ENCODE measurements around the gene PCNX2.
A peak's percentile ranks its signal among the peaks of the same experiment; 100 is the strongest.
"Not testable (repeated sequence)": the region's sequence is repeated elsewhere in the genome, so short reads cannot be mapped to it uniquely, and the experiment has no call there.

Gene PCNX2

DNA sequence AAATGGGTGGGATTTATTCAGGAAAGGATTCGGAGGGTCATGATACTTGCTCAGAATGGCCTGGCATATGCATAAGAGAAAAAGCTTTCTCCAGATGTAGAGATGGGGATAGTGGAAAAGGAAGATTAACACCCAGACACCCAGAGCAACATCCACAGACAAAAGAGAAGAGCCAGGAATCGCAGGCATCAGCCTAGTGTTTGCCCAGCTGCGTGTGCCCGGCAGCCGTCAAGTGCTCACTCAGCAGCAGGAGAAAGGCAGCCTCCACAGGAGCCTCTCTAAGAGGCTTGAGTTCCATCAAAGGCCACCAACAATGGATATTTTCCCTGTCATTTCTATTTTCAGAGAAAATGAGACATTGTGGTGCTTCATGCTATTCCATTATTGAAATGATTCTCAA is 290.4 kb downstream of the PCNX2 start:
- no peak for DNase-seq

DNA sequence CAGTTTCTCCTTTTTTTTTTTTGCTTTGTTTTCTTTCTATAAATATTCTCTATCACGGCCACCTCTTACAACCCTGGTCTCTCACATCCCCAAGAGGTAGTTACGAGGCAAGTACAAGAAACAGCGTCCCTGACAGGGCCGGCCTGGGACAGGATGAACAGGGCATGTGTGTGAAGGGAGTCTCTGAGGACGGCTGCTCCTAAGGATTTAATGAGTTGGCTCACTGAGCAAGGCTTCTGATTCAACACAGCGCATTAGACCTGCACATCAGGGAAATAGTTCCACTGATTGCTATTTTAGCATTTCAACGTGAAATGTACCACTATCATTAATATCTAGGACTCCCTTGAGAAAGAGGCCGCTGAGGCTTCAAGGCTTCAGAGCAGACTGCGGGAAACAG is 291.1 kb downstream of the PCNX2 start:
- no peak for DNase-seq

- DNase-seq = not testable (repeated sequence)
Measured at GRCh38 chr1:233003638-233004037, 291.9 kb downstream of the PCNX2 start.

DNA sequence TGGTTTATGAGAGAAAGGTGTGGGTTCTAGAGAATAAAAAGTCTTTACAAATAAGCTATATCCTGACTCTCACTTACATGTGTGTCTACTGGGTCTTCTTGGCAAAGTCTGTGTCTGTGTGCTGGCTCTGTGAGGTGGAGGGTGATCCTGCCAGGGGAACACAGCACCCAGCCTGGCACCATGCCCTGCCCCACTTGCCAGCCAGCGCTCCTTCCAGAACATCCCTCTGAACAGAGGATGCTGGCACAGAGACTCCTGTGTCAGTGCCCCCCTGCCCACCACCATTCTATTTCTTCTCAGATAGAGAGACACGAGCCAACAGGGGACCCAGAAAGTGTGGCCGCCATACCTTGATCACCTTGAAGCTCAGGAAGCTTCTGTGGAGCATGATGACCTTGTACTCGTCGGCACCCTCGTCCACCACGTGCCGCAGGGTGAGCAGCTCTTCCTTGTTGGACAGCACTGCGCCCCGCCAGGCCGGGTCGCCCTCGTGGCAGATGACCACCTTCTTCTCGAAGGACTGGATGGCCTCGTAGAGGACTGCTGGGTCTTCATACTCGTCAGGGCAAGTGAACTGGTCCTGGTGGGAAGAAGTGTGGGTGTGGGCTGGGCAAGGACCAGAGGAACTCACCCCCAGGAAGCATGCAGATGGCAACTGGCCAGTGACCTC is 295.4 kb downstream of the PCNX2 start:
- no peak for DNase-seq

GRCh38 chr1:232998646-232999045 is 296.9 kb downstream of the PCNX2 start:
- DNase-seq = no peak

DNA sequence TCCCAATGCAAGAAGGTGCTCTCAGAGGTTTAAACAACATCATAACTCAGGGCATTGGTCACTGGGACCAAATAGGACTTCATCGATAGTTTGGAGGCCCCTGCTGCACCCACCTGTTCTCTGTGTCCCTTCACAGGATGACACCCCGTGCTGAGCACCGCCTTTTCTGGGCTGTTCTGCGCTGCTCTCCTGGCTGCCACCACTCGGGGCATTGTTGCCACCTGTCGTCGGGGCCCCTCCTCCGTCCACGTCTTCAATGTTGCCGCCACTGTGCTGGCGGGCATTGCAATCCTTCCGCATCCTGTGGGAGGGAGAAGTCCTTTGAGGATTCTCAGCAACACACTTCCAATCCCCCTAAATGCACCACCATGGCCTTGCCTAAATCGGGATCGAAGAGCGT is 297.4 kb downstream of the PCNX2 start:
- DNase-seq = no peak

DNA sequence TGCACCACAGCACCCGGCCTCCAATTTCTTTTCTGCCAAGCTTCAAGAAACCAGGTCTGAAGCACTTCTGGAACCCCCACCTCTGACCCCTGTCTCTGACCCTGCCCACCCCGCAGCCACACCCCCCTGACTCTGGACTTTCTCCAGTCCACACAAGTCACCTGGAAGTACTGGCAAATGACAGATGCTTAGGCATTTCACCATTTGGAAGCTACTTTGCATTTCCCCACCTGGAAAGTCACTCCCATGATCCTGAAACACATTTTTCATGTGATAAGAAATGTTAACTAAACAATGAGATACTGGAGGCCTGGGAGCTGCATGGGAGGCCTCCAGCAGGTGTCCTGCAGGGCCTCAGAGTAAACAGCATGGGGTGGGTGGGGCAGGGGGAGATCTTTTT is 299.4 kb downstream of the PCNX2 start:
- DNase-seq = no peak

DNA sequence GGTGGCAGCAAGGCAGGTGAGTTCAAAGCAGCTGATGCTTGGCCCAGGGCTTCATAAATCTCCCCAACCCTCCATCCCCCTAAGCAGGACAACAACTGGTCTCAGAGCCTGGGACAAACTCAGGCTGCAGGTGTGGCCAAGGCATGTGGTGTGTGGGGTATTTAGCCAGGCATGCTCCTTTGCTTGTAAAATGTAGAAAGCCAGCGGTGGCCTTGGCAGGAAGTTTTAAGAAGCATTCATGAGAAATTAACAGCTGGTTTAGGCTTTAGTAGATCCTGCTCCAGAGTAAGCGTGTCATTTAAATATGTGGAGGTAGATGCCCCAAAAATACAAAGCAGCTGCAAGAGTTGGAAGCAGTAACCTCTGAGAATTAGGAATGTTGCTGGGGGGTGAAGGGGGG is 300.3 kb downstream of the PCNX2 start:
- no peak for DNase-seq

- no peak for DNase-seq
Measured at GRCh38 chr1:232993555-232993954, 302.0 kb downstream of the PCNX2 start.

DNA sequence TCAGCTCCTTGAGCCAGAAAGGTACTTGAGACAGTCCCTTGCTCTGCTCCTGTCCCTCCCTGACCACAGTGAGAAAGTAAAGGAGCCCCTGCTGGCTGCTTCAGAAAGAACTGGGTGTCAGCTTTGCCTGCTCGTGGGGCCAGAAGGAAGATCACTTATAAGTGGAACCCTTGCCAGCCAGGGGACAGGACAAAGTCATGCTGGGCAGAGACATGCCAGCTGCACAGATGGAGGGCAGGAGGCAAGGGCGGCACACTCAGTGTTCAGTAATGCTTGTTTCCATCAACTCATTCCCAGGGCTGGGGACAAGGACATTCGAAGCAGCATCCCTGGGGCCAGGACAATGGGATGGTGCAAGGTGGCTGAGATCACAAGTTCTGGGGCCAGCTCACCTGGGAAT is 303.3 kb downstream of the PCNX2 start:
- no peak for DNase-seq

- DNase-seq = no peak
Measured at GRCh38 chr1:232991238-232991637, 304.3 kb downstream of the PCNX2 start.

DNA sequence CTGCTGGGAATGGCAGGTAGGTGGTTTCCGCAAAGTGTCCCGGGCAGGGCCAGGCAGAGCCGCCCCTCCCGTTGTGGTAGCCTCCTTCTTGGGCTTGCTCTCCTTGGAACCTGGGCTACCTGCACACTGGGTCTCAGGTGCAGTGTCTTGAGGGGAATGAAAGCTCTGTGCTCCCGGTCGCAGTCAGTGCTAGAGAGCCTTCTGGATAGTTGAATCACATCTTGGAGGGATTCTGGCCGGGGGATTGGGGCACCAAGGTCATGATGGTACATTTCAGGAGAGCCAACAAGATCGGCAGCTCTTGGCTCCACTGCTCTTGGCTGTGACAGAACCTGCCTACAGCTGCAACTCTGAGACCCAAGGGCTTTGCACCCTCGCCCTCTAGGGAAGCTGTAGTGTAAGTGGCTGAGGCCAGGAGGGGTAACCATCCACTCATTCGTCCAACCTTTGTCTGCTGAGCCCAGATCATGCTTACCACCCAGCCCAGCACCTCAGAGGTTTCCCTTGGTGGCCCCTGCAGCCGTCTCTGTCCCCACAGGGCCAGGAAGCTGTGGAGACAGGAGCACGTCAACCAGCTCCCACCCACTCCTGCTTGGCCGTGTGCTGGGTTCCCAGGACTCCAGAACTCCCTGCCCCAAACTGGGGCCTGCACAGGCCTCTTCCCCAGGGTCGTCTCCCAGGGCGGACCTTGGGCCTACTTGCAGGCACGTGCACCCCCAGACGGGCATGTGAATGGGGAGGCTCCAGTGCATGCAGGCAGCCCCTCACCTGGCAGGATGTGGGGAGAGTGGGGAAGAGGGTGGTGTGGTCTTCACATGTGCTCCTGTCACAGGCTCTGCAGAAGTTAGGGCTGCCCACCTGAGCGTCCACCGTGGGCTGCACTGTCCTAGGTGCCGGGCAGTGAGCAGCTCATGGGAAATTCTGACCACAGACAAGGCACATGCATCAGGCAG is 305.1 kb downstream of the PCNX2 start:
- DNase-seq = no peak

DNA sequence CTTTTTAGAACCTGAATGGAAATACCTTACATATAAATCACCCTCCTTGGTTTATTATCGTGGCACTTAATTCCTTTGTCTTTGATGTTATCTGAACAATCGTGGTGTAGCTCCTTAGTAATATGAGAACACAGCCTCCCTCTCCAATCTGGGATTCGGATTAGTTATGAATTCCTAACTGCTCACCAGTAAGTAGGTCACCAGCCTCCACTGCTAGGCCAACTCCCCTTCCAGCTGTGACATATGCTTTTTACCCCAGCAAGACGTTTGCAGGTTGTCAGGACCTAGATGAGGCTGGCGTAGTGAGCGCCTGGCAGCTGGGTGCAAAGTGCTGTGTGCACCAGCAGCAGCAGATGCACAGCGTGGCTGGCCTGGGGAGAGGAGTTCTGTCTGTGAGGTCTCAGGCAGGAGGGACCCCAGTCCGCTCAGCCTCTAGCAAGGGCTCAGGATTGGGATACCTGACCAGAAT is 306.9 kb downstream of the PCNX2 start:
- DNase-seq = no peak

DNA sequence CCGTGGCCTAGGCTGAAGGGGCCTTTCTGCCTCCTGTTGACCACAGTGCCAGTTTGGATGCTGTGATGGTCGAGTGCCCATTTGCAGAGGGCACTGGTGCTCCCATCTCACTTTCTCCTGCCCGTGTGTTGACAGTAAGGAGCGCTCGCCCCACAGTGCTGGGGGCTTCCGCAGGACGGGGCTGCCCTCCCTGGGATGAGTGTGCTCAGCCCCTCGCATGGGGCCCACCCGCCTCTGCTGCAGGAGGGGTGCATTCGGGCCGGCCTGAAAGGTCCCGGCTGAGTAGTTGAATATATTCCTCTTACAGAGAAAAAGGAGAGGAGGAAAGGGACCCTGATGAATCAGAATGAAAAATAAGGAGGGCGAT is 307.8 kb downstream of the PCNX2 start:
- DNase-seq = no peak

DNA sequence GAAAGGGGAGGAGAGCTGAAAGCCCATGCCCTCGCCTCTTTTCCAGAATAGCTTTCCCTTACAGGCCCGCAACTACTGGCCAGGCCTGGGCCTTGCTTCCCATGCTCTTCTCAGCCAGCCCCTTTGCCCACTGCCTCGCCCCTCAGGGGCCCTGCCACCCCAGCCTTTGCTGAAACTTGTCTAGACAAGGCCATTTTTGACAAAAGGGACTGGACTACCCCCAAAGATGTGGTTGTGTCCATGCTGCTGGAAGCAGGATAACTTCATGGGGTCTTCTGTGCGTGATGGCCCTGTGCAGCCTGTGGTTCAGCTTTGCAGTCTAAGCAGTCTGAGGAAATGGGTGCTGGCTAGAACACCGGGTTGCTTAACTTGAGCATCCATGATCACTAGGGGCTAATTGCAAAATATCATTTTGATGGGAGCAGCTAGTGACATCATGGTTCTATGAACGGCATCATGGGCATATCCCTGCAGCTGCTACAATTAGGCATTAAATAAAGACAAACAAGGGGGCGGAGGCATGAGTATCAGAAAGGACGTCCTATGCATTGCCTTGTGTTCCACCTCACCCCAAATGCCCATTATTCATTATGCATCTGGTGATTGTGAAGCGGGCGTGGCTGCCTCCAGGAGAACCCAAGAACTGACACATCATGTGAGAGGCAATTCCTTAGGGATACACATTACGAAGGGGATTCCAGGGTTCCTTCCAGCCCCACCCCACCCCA is 308.3 kb downstream of the PCNX2 start:
- no peak for DNase-seq

DNA sequence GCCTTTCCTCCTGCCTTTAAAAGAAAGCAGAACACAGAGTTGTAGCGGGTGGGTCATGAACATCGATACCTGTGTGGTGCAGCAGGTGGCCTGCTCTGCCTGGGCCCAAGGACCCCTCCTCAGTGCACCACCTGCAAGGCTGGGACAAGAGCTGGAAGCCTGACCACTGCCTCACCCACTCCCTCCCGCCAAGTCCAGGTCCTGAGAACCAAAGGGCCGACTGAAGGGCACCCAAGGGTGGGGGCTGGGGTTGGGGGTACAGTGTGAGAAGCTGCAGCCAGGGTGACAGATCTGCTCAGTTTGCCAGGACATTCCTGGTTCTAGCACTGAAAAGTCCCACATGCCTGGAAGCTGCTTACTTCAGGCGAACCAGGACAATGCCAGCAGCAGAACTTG is 309.0 kb downstream of the PCNX2 start:
- no peak for DNase-seq

- DNase-seq = no peak
Measured at GRCh38 chr1:232985882-232986526, 309.5 kb downstream of the PCNX2 start.

DNA sequence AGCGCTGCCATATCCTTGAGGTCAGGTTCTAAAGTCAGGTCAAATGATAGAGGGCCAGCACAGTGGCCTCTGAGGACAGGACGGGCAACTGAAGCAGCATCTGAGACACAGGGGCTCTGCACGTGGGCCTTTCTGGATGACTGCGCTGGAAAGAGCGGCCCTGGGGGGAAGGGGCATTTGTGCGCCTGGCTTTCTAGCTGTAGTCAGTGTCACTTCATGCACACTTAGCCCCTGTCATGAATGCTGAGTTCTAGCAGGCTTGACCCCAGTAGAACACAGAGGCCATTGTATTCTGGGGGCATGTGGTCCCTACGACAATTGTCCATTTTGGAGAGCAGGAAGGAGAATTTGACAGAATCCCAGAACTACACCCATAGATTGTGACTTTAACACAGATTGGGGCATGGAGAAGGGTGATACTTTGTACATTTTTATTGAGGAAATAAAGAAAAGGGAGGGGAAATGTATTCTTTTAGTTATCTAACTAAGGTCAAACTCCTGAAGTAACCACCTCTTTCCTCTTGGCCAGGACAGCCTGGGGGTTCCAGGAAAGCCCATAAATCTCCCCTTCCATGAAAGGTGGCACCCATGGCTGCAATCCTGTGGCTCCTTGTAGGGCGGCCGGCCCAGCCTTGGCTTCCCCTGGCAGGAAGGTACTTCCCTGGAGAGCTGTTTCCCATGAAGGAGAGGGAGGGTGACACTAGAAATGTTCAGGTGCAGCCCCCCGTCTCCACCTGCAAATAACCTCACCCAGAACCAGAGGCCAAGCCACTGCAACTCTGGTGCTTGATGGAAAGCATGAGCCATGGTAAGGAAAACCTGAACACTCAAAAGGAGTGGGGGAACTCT is 310.7 kb downstream of the PCNX2 start:
- no peak for DNase-seq

GRCh38 chr1:232983817-232984567 is 311.5 kb downstream of the PCNX2 start:
- DNase-seq = no peak

DNA sequence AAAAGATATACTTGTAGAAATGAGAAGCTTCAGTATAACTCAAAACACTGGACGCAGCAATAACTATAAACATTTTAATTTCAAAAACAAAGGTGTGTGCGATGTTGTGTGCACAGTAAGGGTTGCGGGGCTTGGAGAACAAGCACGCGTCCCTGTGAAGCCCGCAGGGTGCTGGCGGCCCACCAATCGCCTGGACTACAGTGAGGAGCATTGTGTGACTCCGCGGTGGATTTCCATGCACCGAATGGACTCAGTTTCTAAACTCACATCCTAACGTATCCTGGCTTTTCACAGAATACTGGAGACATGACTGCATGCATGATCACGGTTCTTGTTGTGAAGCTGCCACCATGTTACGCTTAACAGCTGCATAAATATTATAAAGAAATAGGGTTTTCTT is 312.1 kb downstream of the PCNX2 start:
- DNase-seq = no peak

GRCh38 chr1:232982238-232982944 is 313.1 kb downstream of the PCNX2 start:
- peak; percentile 26 for DNase-seq
